Activated CD4-positive, alpha-beta T cell treated with anti-CD3 and anti-CD28 coated beads, Interleukin-2, amount 10 ng/mL, durations not matched to agents 24 days and 14 days (primary cell): ENCODE measurements around the gene SUMF1. TPM values are rescaled to one million over a fixed set of nuclear protein-coding genes. Genes with fewer than 3 reads are reported as not detected.
A peak's percentile ranks its signal among the peaks of the same experiment; 100 is the strongest.

ENCODE experiments used
- DNase-seq: peaks from one replicate; pipeline ENCODE4 v3.0.0; 2022
- H3K27ac Mint-ChIP-seq: one replicate; pipeline ENCODE4 v1.8.0; 2022; ENCODE audit warnings: mild to moderate bottlenecking, mixed read lengths
- H3K27me3 Mint-ChIP-seq: one replicate; pipeline ENCODE4 v1.8.0; 2022; ENCODE audit warnings: mixed read lengths
- H3K36me3 Mint-ChIP-seq: one replicate; pipeline ENCODE4 v1.8.0; 2022; ENCODE audit warnings: low read depth, mild to moderate bottlenecking, mixed read lengths
- H3K4me1 Mint-ChIP-seq: one replicate; pipeline ENCODE4 v1.8.0; 2021; ENCODE audit warnings: mixed read lengths
- H3K4me3 Mint-ChIP-seq: one replicate; pipeline ENCODE4 v1.8.0; 2022; ENCODE audit warnings: mild to moderate bottlenecking, moderate library complexity, mixed read lengths
- H3K9me3 Mint-ChIP-seq: one replicate; pipeline ENCODE4 v1.8.0; 2021; ENCODE audit warnings: mixed read lengths
- intact Hi-C: fragments of 100-400 bp; cut with micrococcal nuclease; formaldehyde crosslinking; loops from one replicate; pipeline ENCODE4 v1.15.1; 2023
- total RNA-seq: library from RNA; stranded (reverse); gene quantifications from 2 replicates; pipeline ENCODE4 v1.2.3, GENCODE V29; 2022

The SUMF1 gene
- total RNA-seq, 1 donor from 2014 or later: 7.4 TPM

- peak overlapping the region; percentile 52 for H3K27ac Mint-ChIP-seq
- H3K36me3 Mint-ChIP-seq: peaks cover 28% of the 10 kb centered on the region
- peaks cover 39% of the 10 kb centered on the region for H3K4me1 Mint-ChIP-seq
- DNase-seq: no peak
- no peak overlapping the region for H3K4me3 Mint-ChIP-seq
- intact Hi-C loops: no loop called here
- H3K27me3 Mint-ChIP-seq: no peaks in the 10 kb centered on the region
- no peaks in the 10 kb centered on the region for H3K9me3 Mint-ChIP-seq
Measured at GRCh38 chr3:4411236-4411635, 55.8 kb downstream of the SUMF1 start.

- no peak overlapping the region for H3K4me3 Mint-ChIP-seq
- intact Hi-C loops: no loop called here
- DNase-seq: no peak
- H3K27ac Mint-ChIP-seq: peak overlapping the region; percentile 76
- no peaks in the 10 kb centered on the region for H3K27me3 Mint-ChIP-seq
- H3K36me3 Mint-ChIP-seq: peaks cover 27% of the 10 kb centered on the region
- no peaks in the 10 kb centered on the region for H3K9me3 Mint-ChIP-seq
- H3K4me1 Mint-ChIP-seq: peaks cover 40% of the 10 kb centered on the region
Measured at GRCh38 chr3:4410606-4411005, 56.5 kb downstream of the SUMF1 start.

GRCh38 chr3:4409971-4410573, 57.0 kb downstream of the SUMF1 start:
- intact Hi-C loops: loop anchor here (1.0 to 2.0 kb wide), 6 partner anchors 9 to 83 kb away; partner anchors contain the start of gene ITPR1
- Mint-ChIP-seq H3K4me1 (peaks cover 42% of the 10 kb centered on the region), H3K4me3 (peak overlapping the region; percentile 57)

GRCh38 chr3:4409415-4409814, 57.7 kb downstream of the SUMF1 start:
- Mint-ChIP-seq H3K27ac (peak overlapping the region; percentile 87), H3K27me3 (no peaks in the 10 kb centered on the region), H3K36me3 (peaks cover 28% of the 10 kb centered on the region), H3K9me3 (no peaks in the 10 kb centered on the region), H3K4me1 (peaks cover 43% of the 10 kb centered on the region), H3K4me3 (peak overlapping the region; percentile 57)
- peak; percentile 71 for DNase-seq
- intact Hi-C loops: loop anchor here (1.0 to 2.0 kb wide), 6 partner anchors 8 to 84 kb away; partner anchors contain the start of gene ITPR1

More at GRCh38 chr3:4409971-4410573, 57.0 kb downstream of the SUMF1 start:
- no peaks in the 10 kb centered on the region for H3K9me3 Mint-ChIP-seq
- no peak for DNase-seq
- H3K27ac Mint-ChIP-seq: peak overlapping the region; percentile 87
- H3K27me3 Mint-ChIP-seq: no peaks in the 10 kb centered on the region
- H3K36me3 Mint-ChIP-seq: peaks cover 24% of the 10 kb centered on the region

- DNase-seq: no peak
- Mint-ChIP-seq H3K27ac (peak overlapping the region; percentile 87), H3K9me3 (no peaks in the 10 kb centered on the region), H3K4me1 (peaks cover 42% of the 10 kb centered on the region), H3K36me3 (peaks cover 27% of the 10 kb centered on the region), H3K4me3 (peak overlapping the region; percentile 57), H3K27me3 (no peaks in the 10 kb centered on the region)
- intact Hi-C loops: loop anchor here (1.0 to 2.0 kb wide), 6 partner anchors 8 to 84 kb away; partner anchors contain the start of gene ITPR1
Measured at GRCh38 chr3:4408958-4409357, 58.1 kb downstream of the SUMF1 start.

GRCh38 chr3:4407941-4408340, 59.1 kb downstream of the SUMF1 start:
- no peak for DNase-seq
- H3K36me3 Mint-ChIP-seq: peaks cover 34% of the 10 kb centered on the region
- intact Hi-C loops: loop anchor here (2.0 kb wide), 1 partner anchor 13 kb away; no protein-coding TSS in a partner anchor
- H3K4me3 Mint-ChIP-seq: peak overlapping the region; percentile 0
- no peaks in the 10 kb centered on the region for H3K27me3 Mint-ChIP-seq
- no peak overlapping the region for H3K27ac Mint-ChIP-seq
- no peaks in the 10 kb centered on the region for H3K9me3 Mint-ChIP-seq
- peaks cover 46% of the 10 kb centered on the region for H3K4me1 Mint-ChIP-seq

GRCh38 chr3:4406746-4407568, 60.1 kb downstream of the SUMF1 start:
- intact Hi-C loops: no loop called here
- Mint-ChIP-seq H3K4me3 (no peak overlapping the region), H3K4me1 (peaks cover 51% of the 10 kb centered on the region), H3K36me3 (peaks cover 39% of the 10 kb centered on the region), H3K9me3 (no peaks in the 10 kb centered on the region), H3K27me3 (no peaks in the 10 kb centered on the region), H3K27ac (no peak overlapping the region)
- no peak for DNase-seq

- intact Hi-C loops: no loop called here
- Mint-ChIP-seq H3K36me3 (peaks cover 38% of the 10 kb centered on the region), H3K9me3 (peaks cover 7% of the 10 kb centered on the region), H3K27me3 (no peaks in the 10 kb centered on the region), H3K4me1 (peaks cover 45% of the 10 kb centered on the region), H3K4me3 (no peak overlapping the region), H3K27ac (no peak overlapping the region)
- no peak for DNase-seq
Measured at GRCh38 chr3:4404881-4405280, 62.2 kb downstream of the SUMF1 start.

- intact Hi-C loops: loop anchor here (1.0 kb wide), 2 partner anchors 8 to 50 kb away; no protein-coding TSS in a partner anchor
- peak overlapping the region; percentile 42 for H3K4me3 Mint-ChIP-seq
- H3K27ac Mint-ChIP-seq: peak overlapping the region; percentile 83
- DNase-seq: no peak
- H3K27me3 Mint-ChIP-seq: no peaks in the 10 kb centered on the region
- H3K4me1 Mint-ChIP-seq: peaks cover 29% of the 10 kb centered on the region
- peaks cover 7% of the 10 kb centered on the region for H3K9me3 Mint-ChIP-seq
- peaks cover 28% of the 10 kb centered on the region for H3K36me3 Mint-ChIP-seq
Measured at GRCh38 chr3:4401441-4401840, 65.6 kb downstream of the SUMF1 start.

- no peak overlapping the region for H3K27ac Mint-ChIP-seq
- peaks cover 17% of the 10 kb centered on the region for H3K9me3 Mint-ChIP-seq
- peaks cover 41% of the 10 kb centered on the region for H3K4me1 Mint-ChIP-seq
- H3K4me3 Mint-ChIP-seq: no peak overlapping the region
- no peaks in the 10 kb centered on the region for H3K27me3 Mint-ChIP-seq
- DNase-seq: no peak
- intact Hi-C loops: no loop called here
- H3K36me3 Mint-ChIP-seq: peaks cover 29% of the 10 kb centered on the region
Measured at GRCh38 chr3:4399476-4399875, 67.6 kb downstream of the SUMF1 start.

- DNase-seq: no peak
- intact Hi-C loops: no loop called here
- H3K9me3 Mint-ChIP-seq: peaks cover 19% of the 10 kb centered on the region
- H3K4me1 Mint-ChIP-seq: peaks cover 46% of the 10 kb centered on the region
- H3K36me3 Mint-ChIP-seq: peaks cover 33% of the 10 kb centered on the region
- no peak overlapping the region for H3K4me3 Mint-ChIP-seq
- no peak overlapping the region for H3K27ac Mint-ChIP-seq
- H3K27me3 Mint-ChIP-seq: no peaks in the 10 kb centered on the region
Measured at GRCh38 chr3:4398941-4399245, 68.2 kb downstream of the SUMF1 start.

GRCh38 chr3:4398120-4398940, 68.7 kb downstream of the SUMF1 start:
- no peak for DNase-seq
- peaks cover 30% of the 10 kb centered on the region for H3K36me3 Mint-ChIP-seq
- no peaks in the 10 kb centered on the region for H3K27me3 Mint-ChIP-seq
- peaks cover 19% of the 10 kb centered on the region for H3K9me3 Mint-ChIP-seq
- H3K4me3 Mint-ChIP-seq: no peak overlapping the region
- peaks cover 47% of the 10 kb centered on the region for H3K4me1 Mint-ChIP-seq
- intact Hi-C loops: no loop called here
- H3K27ac Mint-ChIP-seq: no peak overlapping the region

GRCh38 chr3:4397466-4397865, 69.6 kb downstream of the SUMF1 start:
- Mint-ChIP-seq H3K4me1 (peaks cover 48% of the 10 kb centered on the region), H3K27ac (no peak overlapping the region), H3K27me3 (no peaks in the 10 kb centered on the region), H3K36me3 (peaks cover 25% of the 10 kb centered on the region), H3K4me3 (no peak overlapping the region), H3K9me3 (peaks cover 19% of the 10 kb centered on the region)
- no peak for DNase-seq
- intact Hi-C loops: no loop called here
